ENCODE measurements around the gene NAMPT. TPM values are rescaled to one million over a fixed set of nuclear protein-coding genes. Genes with fewer than 3 reads are reported as not detected.
A peak's percentile ranks its signal among the peaks of the same experiment; 100 is the strongest.

The NAMPT gene
- total and polyA plus RNA-seq, 9 of the 15 experiments (the other 6 are each of a cell fraction or from before 2014, with no cell fraction given): 41.1 to 160 (median 106) TPM

DNA sequence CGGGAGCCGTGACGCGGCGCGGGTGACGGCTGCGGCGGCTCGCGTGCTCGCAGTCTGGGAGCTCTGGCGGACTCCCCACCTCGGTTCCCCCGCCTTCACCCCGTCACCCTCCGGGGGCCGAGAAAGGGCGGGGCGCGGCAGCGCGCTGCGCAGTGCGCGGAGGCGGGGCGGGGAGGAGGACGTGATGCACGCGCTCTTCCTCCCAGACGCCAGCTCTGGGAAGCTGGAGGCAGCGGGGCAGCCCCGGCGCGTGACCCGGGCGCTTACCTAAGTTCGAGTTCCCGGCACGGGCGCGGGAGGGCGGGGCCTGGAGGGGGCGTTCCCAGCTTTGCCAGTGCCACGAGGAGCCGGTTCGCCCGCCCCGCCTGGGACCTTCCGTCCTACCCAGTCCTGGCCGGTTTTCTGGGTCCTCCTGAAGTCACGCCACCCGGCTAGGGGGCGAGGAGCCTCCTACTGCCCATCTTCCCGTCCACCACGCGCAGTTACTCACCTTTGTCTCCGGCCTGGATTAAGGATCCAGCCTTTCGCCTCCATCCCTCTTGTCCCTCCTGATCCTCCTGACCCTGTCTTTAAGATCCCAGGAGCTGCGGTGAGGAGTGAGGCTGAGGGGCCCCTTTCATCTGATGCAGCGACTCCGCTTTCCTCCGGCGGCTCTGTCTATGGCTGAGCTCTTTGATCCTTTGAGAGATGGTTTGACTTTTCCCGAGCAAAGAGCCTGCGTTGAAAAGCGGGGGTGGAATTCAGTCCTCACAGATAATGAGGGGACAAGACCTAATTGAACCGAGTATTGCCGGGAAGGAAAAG is 470 bp upstream of the NAMPT start (continued):
- TF ChIP-seq SAFB2 (IDR thresholded peaks at IDR 0.05; ENCODE audit: borderline replicate concordance, low read depth, low read length, severe bottlenecking): no peak
- no peak for TF ChIP-seq MYBL2 (IDR thresholded peaks at IDR 0.05; ENCODE audit: low read depth)
- no peak for TF ChIP-seq MYBL2 (CRISPR knock-in tag; IDR thresholded peaks at IDR 0.05; ENCODE audit: borderline replicate concordance)
- TF ChIP-seq TOE1 (IDR thresholded peaks at IDR 0.05; ENCODE audit: borderline replicate concordance): peak; percentile 90
- TF ChIP-seq TOE1 (CRISPR knock-in tag; IDR thresholded peaks at IDR 0.05; ENCODE audit: borderline replicate concordance, low read depth): no peak
- TF ChIP-seq ZNF282 (CRISPR knock-in tag; IDR thresholded peaks at IDR 0.05): no peak
- TF ChIP-seq, protein P1, sequence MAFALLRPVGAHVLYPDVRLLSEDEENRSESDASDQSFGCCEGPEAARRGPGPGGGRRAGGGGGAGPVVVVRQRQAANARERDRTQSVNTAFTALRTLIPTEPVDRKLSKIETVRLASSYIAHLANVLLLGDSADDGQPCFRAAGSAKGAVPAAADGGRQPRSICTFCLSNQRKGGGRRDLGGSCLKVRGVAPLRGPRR (CRISPR knock-in tag; IDR thresholded peaks at IDR 0.05): no peak
- TF ChIP-seq DIDO1 (tag; IDR thresholded peaks at IDR 0.05; ENCODE audit: low read depth): no peak
- TF ChIP-seq NR4A1 (CRISPR knock-in tag; IDR thresholded peaks at IDR 0.05): peak; percentile 64; the same call in 1 of the 2 replicates
- no peak for TF ChIP-seq NR4A1 (tag; IDR thresholded peaks at IDR 0.05)
- TF ChIP-seq DACH1 (IDR thresholded peaks at IDR 0.05; ENCODE audit: partially characterized antibody): peak; percentile 37
- TF ChIP-seq JUND (IDR thresholded peaks at IDR 0.05; ENCODE audit: borderline replicate concordance, low read depth, low read length): peak; percentile 82
- peak; percentile 33; the same call in 1 of the 3 replicates for TF ChIP-seq JUND (tag; IDR thresholded peaks at IDR 0.05; ENCODE audit: borderline replicate concordance, low read depth, low read length)
- TF ChIP-seq, protein P2, sequence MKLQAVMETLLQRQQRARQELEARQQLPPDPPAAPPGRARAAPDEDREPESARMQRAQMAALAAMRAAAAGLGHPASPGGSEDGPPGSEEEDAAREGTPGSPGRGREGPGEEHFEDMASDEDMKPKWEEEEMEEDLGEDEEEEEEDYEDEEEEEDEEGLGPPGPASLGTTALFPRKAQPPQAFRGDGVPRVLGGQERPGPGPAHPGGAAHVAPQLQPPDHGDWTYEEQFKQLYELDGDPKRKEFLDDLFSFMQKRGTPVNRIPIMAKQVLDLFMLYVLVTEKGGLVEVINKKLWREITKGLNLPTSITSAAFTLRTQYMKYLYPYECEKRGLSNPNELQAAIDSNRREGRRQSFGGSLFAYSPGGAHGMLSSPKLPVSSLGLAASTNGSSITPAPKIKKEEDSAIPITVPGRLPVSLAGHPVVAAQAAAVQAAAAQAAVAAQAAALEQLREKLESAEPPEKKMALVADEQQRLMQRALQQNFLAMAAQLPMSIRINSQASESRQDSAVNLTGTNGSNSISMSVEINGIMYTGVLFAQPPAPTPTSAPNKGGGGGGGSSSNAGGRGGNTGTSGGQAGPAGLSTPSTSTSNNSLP (IDR thresholded peaks at IDR 0.05; ENCODE audit: borderline replicate concordance, low read depth, low read length): no peak
- no peak for TF ChIP-seq YBX1 (IDR thresholded peaks at IDR 0.05)
- TF ChIP-seq HNRNPLL (IDR thresholded peaks at IDR 0.05; ENCODE audit: low read depth, low read length, poor library complexity, severe bottlenecking): peak; percentile 58
- no peak; the same call in 1 of the 2 replicates for TF ChIP-seq CEBPB (tag; IDR thresholded peaks at IDR 0.05)
- TF ChIP-seq, protein P3, sequence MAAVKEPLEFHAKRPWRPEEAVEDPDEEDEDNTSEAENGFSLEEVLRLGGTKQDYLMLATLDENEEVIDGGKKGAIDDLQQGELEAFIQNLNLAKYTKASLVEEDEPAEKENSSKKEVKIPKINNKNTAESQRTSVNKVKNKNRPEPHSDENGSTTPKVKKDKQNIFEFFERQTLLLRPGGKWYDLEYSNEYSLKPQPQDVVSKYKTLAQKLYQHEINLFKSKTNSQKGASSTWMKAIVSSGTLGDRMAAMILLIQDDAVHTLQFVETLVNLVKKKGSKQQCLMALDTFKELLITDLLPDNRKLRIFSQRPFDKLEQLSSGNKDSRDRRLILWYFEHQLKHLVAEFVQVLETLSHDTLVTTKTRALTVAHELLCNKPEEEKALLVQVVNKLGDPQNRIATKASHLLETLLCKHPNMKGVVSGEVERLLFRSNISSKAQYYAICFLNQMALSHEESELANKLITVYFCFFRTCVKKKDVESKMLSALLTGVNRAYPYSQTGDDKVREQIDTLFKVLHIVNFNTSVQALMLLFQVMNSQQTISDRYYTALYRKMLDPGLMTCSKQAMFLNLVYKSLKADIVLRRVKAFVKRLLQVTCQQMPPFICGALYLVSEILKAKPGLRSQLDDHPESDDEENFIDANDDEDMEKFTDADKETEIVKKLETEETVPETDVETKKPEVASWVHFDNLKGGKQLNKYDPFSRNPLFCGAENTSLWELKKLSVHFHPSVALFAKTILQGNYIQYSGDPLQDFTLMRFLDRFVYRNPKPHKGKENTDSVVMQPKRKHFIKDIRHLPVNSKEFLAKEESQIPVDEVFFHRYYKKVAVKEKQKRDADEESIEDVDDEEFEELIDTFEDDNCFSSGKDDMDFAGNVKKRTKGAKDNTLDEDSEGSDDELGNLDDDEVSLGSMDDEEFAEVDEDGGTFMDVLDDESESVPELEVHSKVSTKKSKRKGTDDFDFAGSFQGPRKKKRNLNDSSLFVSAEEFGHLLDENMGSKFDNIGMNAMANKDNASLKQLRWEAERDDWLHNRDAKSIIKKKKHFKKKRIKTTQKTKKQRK (IDR thresholded peaks at IDR 0.05; ENCODE audit: borderline replicate concordance, low read depth, low read length): no peak
- TF ChIP-seq ZNF408 (CRISPR knock-in tag; IDR thresholded peaks at IDR 0.05; ENCODE audit: low read depth): no peak
- TF ChIP-seq, protein P4, sequence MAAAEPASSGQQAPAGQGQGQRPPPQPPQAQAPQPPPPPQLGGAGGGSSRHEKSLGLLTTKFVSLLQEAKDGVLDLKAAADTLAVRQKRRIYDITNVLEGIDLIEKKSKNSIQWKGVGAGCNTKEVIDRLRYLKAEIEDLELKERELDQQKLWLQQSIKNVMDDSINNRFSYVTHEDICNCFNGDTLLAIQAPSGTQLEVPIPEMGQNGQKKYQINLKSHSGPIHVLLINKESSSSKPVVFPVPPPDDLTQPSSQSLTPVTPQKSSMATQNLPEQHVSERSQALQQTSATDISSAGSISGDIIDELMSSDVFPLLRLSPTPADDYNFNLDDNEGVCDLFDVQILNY (CRISPR knock-in tag; IDR thresholded peaks at IDR 0.05): no peak
- no peak for TF ChIP-seq SREBF2 (CRISPR knock-in tag; IDR thresholded peaks at IDR 0.05)

Measured in K562 (cell line).